Mucosa of gallbladder (tissue), 1 donor: ENCODE results near the gene VCPKMT. TPM values are rescaled to one million over a fixed set of nuclear protein-coding genes. Genes with fewer than 3 reads are reported as not detected.

ENCODE experiments used
- DNase-seq: peaks from one replicate; pipeline ENCODE4 v3.0.0-alpha.2; 2020; ENCODE audit warnings: low spot score
- total RNA-seq: library from RNA; stranded (reverse); gene quantifications from one replicate; pipeline ENCODE4 v1.2.1, GENCODE V29; 2021
- donor health status: DM: no; HTN: no; CAD: no.

The VCPKMT gene
- total RNA-seq: 6.3 TPM

- peak; percentile 94 for DNase-seq
Observed at GRCh38 chr14:50116181-50116956, at the start of gene VCPKMT. Gene VCPKMT, minus strand, starts transcription at chr14:50116572. Its CDS starts 20 bp downstream, at chr14:50116552.

DNA sequence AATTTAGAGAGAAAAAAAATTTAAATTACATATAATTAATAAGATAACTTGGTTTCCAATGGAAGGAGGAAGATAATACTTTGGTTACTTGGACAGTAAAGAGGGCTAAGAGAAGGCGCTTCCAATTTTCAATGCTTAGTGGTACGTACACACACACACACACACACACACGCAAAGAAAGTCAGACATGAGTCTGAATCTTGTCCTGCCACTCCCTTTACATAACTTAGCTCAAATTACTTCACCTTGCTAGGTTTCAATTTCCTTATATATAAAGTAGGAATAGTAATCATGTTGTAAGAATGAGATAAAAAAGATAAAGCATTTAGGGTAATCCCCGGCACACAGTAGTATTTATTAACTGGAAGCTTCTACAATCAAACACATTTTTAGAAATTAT is 39.7 kb upstream of the VCPKMT start:
- no peak for DNase-seq

DNA sequence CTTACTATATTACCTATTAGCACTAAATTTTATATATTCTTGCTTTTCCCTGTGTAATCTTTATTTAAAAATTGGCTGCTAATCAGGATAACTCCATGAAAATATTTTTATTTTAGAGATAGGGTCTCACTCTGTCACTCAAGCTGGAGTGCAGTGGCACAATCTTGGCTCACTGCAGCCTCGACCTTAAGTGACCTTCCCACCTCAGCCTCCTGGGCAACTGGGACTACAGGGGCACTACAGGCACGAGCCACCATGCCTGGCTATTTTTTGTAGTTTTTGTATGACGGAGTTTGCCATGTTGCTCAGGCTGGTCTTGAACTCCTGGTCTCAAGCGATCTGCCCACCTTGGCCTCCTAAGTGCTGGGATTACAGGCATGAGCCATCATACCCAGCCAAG is 32.4 kb upstream of the VCPKMT start:
- no peak for DNase-seq

DNA sequence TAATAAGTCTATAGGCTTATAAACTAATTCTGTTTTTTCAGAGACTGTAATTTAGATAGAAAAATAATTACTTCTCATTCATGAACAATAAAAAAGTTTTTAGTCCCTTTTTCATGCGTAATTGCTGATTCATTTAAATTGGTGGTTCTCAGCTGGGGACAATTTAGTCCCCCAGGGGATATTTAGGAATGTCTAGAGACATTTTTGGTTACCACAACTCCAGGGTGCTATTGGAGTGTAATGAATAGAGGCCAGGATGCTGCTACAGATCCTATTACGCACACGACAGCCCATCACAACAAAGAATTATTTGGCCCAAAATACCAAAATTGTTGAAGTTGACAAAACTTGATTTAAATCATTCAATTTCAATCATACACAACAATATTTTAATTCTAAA is 22.8 kb upstream of the VCPKMT start:
- DNase-seq: no peak

DNA sequence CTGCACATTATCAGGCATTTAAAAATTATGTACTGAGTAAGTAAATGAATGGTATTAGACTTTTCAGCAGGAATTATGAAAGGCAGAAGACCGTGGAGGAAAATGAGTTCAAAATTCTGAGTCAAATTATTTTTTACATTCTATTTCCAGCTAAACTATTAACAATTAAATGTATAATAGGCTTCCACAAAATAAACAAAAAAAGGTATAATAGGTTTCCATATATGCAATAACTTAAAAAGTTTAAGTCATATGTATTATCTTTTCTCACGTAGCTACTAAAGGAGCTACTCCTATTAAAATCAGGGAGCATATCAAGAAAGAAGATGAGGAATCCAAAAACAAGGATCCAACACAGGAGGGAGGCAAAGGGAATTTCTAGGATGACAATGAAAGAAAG is 11.4 kb upstream of the VCPKMT start:
- DNase-seq: no peak

DNA sequence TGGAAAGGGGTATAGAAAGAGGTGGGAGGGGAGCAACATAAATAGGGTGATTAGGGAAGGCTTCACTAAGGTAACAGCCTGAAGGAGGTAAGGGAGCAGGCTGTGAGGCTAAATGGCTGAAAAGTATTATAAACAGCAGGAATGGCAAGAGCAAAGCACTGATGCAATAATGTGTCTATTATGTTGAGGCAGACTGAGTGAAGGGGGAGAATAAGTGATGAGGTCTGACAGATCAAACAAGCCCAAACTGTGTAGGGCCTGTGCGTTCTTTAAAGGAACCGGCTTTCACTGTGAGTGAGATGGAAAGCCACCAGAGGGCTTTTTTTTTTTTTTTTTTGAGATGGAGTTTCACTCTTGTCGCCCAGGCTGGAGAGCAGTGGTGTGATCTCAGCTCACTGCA is 6.7 kb upstream of the VCPKMT start:
- no peak for DNase-seq

DNA sequence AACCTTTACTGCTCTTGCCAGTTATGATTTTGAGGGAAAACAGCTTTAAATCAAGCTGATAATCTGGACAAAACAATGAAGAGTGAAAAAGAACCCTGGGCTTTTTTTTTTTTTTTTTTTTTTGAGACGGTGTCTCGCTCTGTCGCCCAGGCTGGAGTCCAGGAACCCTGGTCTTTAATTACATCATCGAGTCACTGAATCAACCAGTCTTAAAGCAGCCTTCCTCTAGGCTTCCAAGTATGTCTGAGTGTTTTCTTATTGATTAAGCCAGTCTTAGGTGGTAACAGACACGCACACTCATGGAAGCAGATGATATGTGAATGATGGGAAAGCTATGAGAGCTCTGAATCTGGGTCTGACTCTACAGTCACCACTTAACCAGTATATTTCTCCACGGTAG is 5.9 kb upstream of the VCPKMT start:
- no peak for DNase-seq

DNA sequence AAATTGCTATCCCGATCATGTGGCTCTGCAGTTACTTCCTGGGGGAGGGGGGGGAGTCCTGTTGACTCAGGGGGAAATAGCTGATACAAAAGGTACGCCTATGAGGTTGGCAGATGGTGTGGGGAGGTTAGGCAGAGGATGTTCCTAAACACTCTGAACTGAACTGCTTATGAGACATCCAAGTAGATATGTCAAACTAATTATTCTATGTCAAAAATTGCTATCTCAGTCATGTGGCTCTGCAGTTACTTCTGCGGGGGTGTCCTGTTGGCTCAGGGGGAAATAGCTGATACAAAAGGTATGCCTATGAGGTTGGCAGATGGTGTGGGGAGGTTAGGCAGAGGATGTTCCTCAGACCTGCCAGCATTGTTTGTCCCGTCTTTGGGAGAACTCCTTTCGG is 5.1 kb upstream of the VCPKMT start:
- DNase-seq: no peak

DNA sequence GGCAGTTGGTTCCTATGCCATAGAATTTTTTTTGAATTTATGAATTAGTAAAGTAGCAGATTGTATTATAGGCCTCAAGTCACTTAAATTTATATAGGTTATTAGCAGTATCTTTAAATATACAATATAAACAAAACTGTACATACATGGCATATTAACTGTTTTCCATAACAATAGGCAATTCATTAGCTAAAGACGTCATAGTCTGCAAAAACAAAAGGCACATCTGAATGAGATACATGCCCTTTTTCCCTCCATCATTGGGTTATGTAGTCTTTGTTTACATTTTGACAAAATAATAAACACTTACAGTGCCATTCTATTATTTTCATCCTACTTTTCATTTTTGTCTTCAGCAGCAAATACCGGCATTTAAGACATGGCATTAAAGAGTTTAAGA is 1.1 kb upstream of the VCPKMT start:
- DNase-seq: no peak

- DNase-seq: no peak
Observed at GRCh38 chr14:50116966-50117365, 594 bp upstream of the VCPKMT start.

GRCh38 chr14:50113381-50114035 is 2.9 kb downstream of the VCPKMT start:
- no peak for DNase-seq

DNA sequence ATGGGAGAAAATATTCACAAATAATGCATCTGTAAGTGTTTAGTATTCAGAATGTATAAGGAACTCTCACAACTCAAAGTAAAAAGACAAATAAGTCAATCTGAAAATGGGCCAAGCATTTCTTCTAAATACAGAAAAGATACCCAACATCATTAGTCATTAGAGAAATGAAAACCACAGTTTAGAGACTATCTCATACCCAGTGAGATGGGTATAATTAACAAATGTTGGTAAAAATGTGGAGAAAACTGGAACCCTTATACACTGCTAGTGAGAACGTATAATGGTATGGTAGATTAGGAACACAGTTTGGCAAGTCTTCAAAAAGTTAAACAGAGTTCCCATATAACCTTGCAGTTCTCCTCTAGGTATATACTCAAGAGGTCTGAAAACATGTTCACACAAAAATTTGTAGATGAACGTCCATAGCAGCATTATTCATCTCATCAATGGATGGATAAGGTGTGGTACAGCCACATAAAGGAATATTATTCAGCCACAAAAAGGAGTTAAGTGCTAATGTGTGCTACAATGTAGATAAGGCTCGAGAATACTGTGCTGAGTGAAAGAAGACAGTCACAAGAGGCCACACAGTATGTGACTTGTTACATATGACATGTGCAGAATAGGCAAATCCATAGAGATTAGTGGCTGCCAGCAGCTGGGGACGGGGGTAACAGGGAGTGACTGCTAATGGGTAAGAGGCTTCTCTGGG is 5.9 kb downstream of the VCPKMT start:
- DNase-seq: no peak

- DNase-seq: no peak
Observed at GRCh38 chr14:50109342-50109741, 7.0 kb downstream of the VCPKMT start.

- no peak for DNase-seq
Observed at GRCh38 chr14:50107850-50108249, 8.5 kb downstream of the VCPKMT start.

DNA sequence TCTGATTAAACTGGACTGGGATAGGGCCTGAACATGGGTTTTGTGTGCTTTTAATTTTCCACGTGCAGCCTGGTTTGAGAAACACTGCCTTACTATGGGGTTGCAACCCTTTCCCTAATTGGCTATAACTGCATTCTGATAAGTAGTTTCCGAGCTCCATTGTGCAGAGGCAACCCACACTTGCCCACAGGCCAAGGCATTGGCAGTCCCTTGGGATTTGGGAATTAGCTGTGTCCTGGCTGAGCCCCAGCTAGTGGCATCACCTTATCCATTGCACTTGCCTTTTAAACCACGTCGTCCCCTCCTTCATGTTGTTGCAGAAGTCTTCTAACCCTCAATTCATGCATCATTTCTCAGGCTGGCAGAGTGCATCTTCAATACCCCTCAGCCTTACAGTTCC is 10.2 kb downstream of the VCPKMT start:
- DNase-seq: no peak

DNA sequence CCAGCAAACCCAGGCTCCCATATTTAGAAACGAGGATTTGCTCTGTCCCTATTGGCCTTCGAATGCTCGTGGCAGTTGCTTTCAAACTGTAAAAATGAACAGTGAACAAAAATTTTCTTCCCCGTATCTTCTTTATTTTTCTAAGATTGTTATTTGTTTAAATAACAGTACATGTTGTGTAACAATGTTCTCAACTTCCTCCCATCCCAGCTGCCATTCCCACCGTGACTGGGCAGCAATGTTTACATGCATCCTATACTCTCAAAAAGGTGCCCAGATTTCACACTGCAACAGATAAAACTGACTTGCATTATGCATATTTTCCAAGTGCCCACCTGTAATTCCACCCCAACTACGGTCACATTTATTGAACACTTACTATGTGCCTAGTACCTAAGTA is 12.8 kb downstream of the VCPKMT start:
- no peak for DNase-seq

- no peak for DNase-seq
Observed at GRCh38 chr14:50101417-50101816, 15.0 kb downstream of the VCPKMT start.

DNA sequence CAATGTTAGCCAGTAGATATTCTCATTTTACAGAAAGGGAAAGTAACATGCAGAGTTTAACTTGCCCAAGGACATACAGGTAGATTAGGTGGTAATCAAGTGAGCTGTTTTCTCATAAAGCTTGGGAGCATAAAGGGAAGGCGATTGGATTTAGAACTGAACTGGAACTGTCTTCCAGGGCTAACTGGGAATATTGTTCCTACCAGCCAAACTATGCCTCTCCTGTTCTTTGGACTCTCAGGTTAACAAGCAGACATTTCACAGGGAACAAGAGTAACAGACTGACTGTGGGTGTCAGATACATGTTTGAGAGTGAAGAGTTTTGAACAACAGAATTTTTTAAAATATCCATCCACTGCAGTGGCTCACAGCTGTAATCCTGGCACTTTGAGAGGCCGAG is 15.6 kb downstream of the VCPKMT start:
- no peak for DNase-seq

GRCh38 chr14:50099335-50099734 is 17.0 kb downstream of the VCPKMT start:
- DNase-seq: no peak

DNA sequence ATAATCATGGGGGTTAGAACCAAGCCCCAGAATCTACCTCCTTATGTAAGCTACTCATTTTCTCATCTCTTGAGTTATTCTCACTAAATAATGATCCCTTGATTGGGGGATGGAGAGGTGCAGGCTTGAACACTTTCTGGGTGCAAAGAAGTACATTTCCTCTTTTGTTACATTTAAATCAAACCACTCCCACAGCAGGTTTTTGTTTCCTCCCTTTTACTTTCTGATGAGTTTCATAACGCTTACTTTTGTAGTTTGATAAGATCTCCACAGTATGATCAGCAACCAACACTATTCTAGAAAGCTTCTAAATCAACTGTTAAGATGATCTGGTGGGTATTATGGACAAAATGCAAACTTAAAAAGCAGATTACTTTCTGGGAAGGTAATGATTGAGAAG is 20.5 kb downstream of the VCPKMT start:
- no peak for DNase-seq

- no peak for DNase-seq
Observed at GRCh38 chr14:50094056-50094755, 22.2 kb downstream of the VCPKMT start.

DNA sequence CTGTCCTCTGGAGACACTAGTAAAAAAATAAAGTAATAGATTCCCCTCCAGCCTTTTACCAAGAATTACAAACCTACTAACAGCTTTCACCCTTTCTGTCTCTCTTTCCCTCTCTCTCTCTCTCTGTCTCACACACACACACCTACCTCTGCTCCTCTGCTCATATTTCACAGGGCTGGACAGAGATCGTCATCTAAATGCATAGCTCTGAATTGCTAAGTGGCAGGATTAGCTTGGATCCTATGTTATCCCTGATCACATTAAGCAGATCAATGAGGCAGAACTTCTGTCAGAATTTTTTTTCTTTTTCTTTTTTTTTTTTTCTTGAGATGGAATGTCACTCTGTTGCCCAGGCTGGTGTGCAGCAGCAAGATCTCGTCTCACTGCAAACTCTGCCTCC is 22.9 kb downstream of the VCPKMT start:
- no peak for DNase-seq
